Measurements from ENCODE around the gene FAM8A1. TPM values are rescaled to one million over a fixed set of nuclear protein-coding genes. Genes with fewer than 3 reads are reported as not detected.
"Not testable (repeated sequence)": the region's sequence is repeated elsewhere in the genome, so short reads cannot be mapped to it uniquely, and the experiment has no call there.

FAM8A1 gene
- total RNA-seq, 3 donors from 2014 or later = 27.9 to 39.4 (median 33.8) TPM

GRCh38 chr6:17565399-17565798 is 34.7 kb upstream of the FAM8A1 start:
- Histone ChIP-seq H3K36me3 (no peaks in the 10 kb centered on the region), H3K9me3 (peaks cover 0 to 20% of the 10 kb centered on the region in 2 donors), H3K4me1 (no peaks in the 10 kb centered on the region), H3K27me3 (no peaks in the 10 kb centered on the region), H3K27ac (no peak overlapping the region), H3K4me3 (no peak overlapping the region)
- intact Hi-C loops (cut with DNase I; ENCODE audit: low total_unique reads) = no loop called here
- TF ChIP-seq POLR2A (IDR thresholded peaks at IDR 0.05) = no peak
- TF ChIP-seq, protein P1, sequence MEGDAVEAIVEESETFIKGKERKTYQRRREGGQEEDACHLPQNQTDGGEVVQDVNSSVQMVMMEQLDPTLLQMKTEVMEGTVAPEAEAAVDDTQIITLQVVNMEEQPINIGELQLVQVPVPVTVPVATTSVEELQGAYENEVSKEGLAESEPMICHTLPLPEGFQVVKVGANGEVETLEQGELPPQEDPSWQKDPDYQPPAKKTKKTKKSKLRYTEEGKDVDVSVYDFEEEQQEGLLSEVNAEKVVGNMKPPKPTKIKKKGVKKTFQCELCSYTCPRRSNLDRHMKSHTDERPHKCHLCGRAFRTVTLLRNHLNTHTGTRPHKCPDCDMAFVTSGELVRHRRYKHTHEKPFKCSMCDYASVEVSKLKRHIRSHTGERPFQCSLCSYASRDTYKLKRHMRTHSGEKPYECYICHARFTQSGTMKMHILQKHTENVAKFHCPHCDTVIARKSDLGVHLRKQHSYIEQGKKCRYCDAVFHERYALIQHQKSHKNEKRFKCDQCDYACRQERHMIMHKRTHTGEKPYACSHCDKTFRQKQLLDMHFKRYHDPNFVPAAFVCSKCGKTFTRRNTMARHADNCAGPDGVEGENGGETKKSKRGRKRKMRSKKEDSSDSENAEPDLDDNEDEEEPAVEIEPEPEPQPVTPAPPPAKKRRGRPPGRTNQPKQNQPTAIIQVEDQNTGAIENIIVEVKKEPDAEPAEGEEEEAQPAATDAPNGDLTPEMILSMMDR (IDR thresholded peaks at IDR 0.05) = no peak
- TF ChIP-seq POLR2AphosphoS5 (IDR thresholded peaks at IDR 0.05) = no peak
- no peak for DNase-seq (ENCODE audit: low spot score in 2 of 2)

GRCh38 chr6:17574866-17575560 is 25.1 kb upstream of the FAM8A1 start:
- TF ChIP-seq POLR2A (IDR thresholded peaks at IDR 0.05) (no peak), POLR2AphosphoS5 (IDR thresholded peaks at IDR 0.05) (no peak)
- TF ChIP-seq, protein P1 (IDR thresholded peaks at IDR 0.05) = no peak
- Histone ChIP-seq H3K27me3 (no peaks in the 10 kb centered on the region), H3K4me1 (no peaks in the 10 kb centered on the region), H3K27ac (no peak overlapping the region), H3K4me3 (no peak overlapping the region), H3K36me3 (no peaks in the 10 kb centered on the region), H3K9me3 (peaks cover 0 to 11% of the 10 kb centered on the region in 2 donors)
- no peak for DNase-seq (ENCODE audit: low spot score in 2 of 2)
- intact Hi-C loops (cut with DNase I; ENCODE audit: low total_unique reads) = no loop called here

- Histone ChIP-seq H3K4me3 (no peak overlapping the region), H3K4me1 (no peaks in the 10 kb centered on the region), H3K9me3 (peaks cover 0 to 11% of the 10 kb centered on the region in 2 donors), H3K27ac (no peak overlapping the region), H3K36me3 (no peaks in the 10 kb centered on the region), H3K27me3 (no peaks in the 10 kb centered on the region)
- intact Hi-C loops (cut with DNase I; ENCODE audit: low total_unique reads) = no loop called here
- TF ChIP-seq, protein P1 (IDR thresholded peaks at IDR 0.05) = no peak
- no peak for DNase-seq (ENCODE audit: low spot score in 2 of 2)
These were observed 23.0 kb upstream of the FAM8A1 start for GRCh38 chr6:17577059-17577458.

DNA sequence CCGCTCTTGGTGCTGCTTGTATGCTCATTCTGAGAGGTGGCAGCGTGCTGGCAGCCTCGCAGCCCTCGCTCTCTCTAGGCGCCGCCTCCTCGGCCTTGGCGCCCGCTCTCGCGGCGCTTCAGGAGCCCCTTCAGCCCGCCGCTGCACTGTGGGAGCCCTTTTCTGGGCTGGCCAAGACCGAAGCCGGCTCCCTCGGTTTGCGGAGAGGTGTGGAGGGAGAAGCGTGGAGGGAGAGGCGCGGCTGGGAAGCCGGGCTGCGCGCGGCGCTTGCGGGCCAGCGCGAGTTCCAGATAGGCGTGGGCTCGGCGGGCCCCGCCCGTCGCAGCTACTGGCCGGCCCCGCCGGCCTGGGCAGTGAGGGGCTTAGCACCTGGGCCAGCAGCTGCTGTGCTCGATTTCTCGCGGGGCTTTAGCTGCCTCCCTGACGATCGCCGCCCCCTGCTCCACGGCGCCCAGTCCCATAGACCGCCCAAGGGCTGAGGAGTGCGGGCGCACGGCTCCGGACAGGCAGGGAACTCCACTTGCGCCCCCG is 19.5 kb upstream of the FAM8A1 start:
- no peaks in the 10 kb centered on the region for H3K27me3 ChIP-seq
- H3K4me1 ChIP-seq = no peaks in the 10 kb centered on the region
- H3K4me3 ChIP-seq = peak overlapping the region; percentile 44 to 71 (median 59)
- H3K9me3 ChIP-seq = peaks cover 0 to 11% of the 10 kb centered on the region in 2 donors
- intact Hi-C loops (cut with DNase I; ENCODE audit: low total_unique reads) = loop anchor here (10.0 kb wide), 1 partner anchor 426 kb away; no protein-coding TSS in a partner anchor
- no peaks in the 10 kb centered on the region for H3K36me3 ChIP-seq
- TF ChIP-seq, protein P1 (IDR thresholded peaks at IDR 0.05) = no peak
- peak overlapping the region; percentile 64 to 68 for H3K27ac ChIP-seq
- peak in 1 of 2 donors; percentile 56 for DNase-seq (ENCODE audit: low spot score in 2 of 2)

DNA sequence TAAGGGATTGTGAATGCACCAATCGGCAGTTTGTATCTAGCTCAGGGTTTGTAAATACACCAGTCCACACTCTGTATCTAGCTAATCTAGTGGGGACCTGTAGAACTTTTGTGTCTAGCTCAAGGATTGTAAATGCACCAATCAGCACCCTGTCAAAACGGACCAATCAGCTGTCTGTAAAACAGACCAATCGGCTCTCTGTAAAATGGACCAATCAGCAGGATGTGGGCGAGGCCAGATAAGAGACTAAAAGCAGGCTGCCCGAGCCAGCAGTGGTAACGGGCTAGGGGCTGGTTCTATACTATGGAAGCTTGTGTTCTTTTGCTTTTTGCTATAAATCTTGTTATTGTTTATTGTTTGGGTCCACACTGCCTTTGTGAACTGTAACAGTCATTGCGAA is 18.8 kb upstream of the FAM8A1 start:
- not testable (repeated sequence) for DNase-seq (ENCODE audit: low spot score in 2 of 2); H3K27me3 ChIP-seq; H3K27ac ChIP-seq; H3K4me1 ChIP-seq; H3K36me3 ChIP-seq
- H3K9me3 ChIP-seq = peaks cover 0 to 11% of the 10 kb centered on the region in 2 donors
- intact Hi-C loops (cut with DNase I; ENCODE audit: low total_unique reads) = loop anchor here (10.0 kb wide), 1 partner anchor 426 kb away; no protein-coding TSS in a partner anchor
- H3K4me3 ChIP-seq = peak overlapping the region in 1 of 3 donors; percentile 71
